B cell (primary cell): ENCODE data around the gene PTPRF. TPM values are rescaled to one million over a fixed set of nuclear protein-coding genes. Genes with fewer than 3 reads are reported as not detected.

ENCODE experiments used
- ATAC-seq: fragments of 200-7000 bp; cut with Tn5 transposase; one replicate; pipeline ENCODE4 v1.10.0; 2021; ENCODE audit warnings: low read depth, mild to moderate bottlenecking, moderate number of reproducible peaks, moderate library complexity
- CTCF ChIA-PET: fragments of 350-600 bp; sonication (Branson Sonifier 250); formaldehyde crosslinking; loops from one replicate; lab custom pipeline; 2021; ENCODE audit warnings: antibody characterized with exemption, inconsistent platforms; lab: Charles Lee
- POLR2A ChIA-PET: fragments of 350-600 bp; sonication (Branson Sonifier 250); formaldehyde crosslinking; loops from one replicate; lab custom pipeline; 2021; ENCODE audit warnings: antibody characterized with exemption; lab: Charles Lee
- DNase-seq: peaks from one replicate; pipeline ENCODE4 v3.0.0; 2013
- H2AFZ ChIP-seq: 2 replicates; pipeline ENCODE4 v1.6.1; 2012; ENCODE audit warnings: mild to moderate bottlenecking, low read depth, low read length; ENCODE audit not compliant: insufficient read depth, poor library complexity, severe bottlenecking
- H3K27ac ChIP-seq, 2 donors: 1 replicate in 1 of 2; 2 replicates in 1 of 2; pipeline ENCODE4 v1.5.1; 2012 to 2013; ENCODE audit warnings: low read length in 2 of 2, mild to moderate bottlenecking in 2 of 2, moderate library complexity in 1 of 2
- H3K27me3 ChIP-seq, 4 experiments: fragments of 200-600 bp in 1 of 4; sonication (generic) in 1 of 4; replicated peaks in 1 of 4; 1 replicate in 2 of 4; 2 replicates in 2 of 4; pipeline versions ENCODE4 v1.6.1 to v1.7.0; 2013 to 2016; ENCODE audit warnings: low read length in 3 of 4, mild to moderate bottlenecking in 2 of 4, mixed read lengths in 1 of 4, moderate library complexity in 1 of 4; ENCODE audit not compliant: insufficient read depth in 4 of 4, control insufficient read depth in 3 of 4; ENCODE audit errors: control extremely low read depth in 1 of 4
- H3K36me3 ChIP-seq, 2 experiments: replicated peaks in 1 of 2; 1 replicate in 1 of 2; 2 replicates in 1 of 2; pipeline versions ENCODE4 v1.6.1 to v1.7.1; 2013; ENCODE audit warnings: low read length in 1 of 2; ENCODE audit not compliant: insufficient read depth in 2 of 2, control insufficient read depth in 1 of 2; ENCODE audit errors: control extremely low read depth in 1 of 2, extremely low read depth in 1 of 2
- H3K4me1 ChIP-seq, 2 donors: fragments of 200-600 bp in 1 of 2; sonication (generic) in 1 of 2; 1 replicate in 1 of 2; 2 replicates in 1 of 2; pipeline versions ENCODE4 v1.5.1 to v1.6.1; 2013 to 2017; ENCODE audit warnings: low read length in 2 of 2; ENCODE audit not compliant: control insufficient read depth in 2 of 2, insufficient read depth in 2 of 2
- H3K4me2 ChIP-seq: replicated peaks from 2 replicates; pipeline ENCODE3; 2012; ENCODE audit warnings: mild to moderate bottlenecking, low read depth, low read length; ENCODE audit not compliant: poor library complexity, severe bottlenecking
- H3K4me3 ChIP-seq, 5 experiments: fragments of 200-600 bp in 1 of 5; sonication (generic) in 1 of 5; 1 replicate in 3 of 5; 2 replicates in 2 of 5; pipeline versions ENCODE4 v1.5.1 to v1.7.0; 2011 to 2016; ENCODE audit warnings: low read length in 4 of 5, mild to moderate bottlenecking in 4 of 5, low read depth in 2 of 5, control low read depth in 1 of 5, moderate library complexity in 1 of 5; ENCODE audit not compliant: insufficient read depth in 1 of 5; ENCODE audit errors: control extremely low read depth in 1 of 5, extremely low read depth in 1 of 5
- H3K79me2 ChIP-seq: fragments of 200-600 bp; sonication (generic); one replicate; pipeline ENCODE4 v1.6.0; 2016; ENCODE audit warnings: low read length; ENCODE audit not compliant: control insufficient read depth, insufficient read depth
- H3K9ac ChIP-seq: fragments of 200-600 bp; sonication (generic); 2 replicates; pipeline ENCODE4 v1.6.1; 2017; ENCODE audit warnings: mild to moderate bottlenecking, low read length, moderate library complexity
- H3K9me3 ChIP-seq, 3 donors: one replicate each; pipeline versions ENCODE4 v1.6.1 to v1.7.1; 2013; ENCODE audit warnings: low read length in 2 of 3; ENCODE audit not compliant: control insufficient read depth in 2 of 3, insufficient read depth in 1 of 3; ENCODE audit errors: control extremely low read depth in 1 of 3
- H4K20me1 ChIP-seq: 2 replicates; pipeline ENCODE4 v1.6.0; 2012; ENCODE audit warnings: mild to moderate bottlenecking, low read length; ENCODE audit not compliant: insufficient read depth, control insufficient read depth, poor library complexity, severe bottlenecking
- H3K27ac Mint-ChIP-seq: one replicate; pipeline ENCODE4 v1.8.0; 2021; ENCODE audit warnings: mixed read lengths
- H3K27me3 Mint-ChIP-seq: one replicate; pipeline ENCODE4 v1.8.0; 2021; ENCODE audit warnings: mixed read lengths
- H3K4me1 Mint-ChIP-seq: one replicate; pipeline ENCODE4 v1.8.0; 2021; ENCODE audit warnings: mixed read lengths
- H3K4me3 Mint-ChIP-seq: one replicate; pipeline ENCODE4 v1.8.0; 2021; ENCODE audit warnings: mixed read lengths
- H3K9me3 Mint-ChIP-seq: one replicate; pipeline ENCODE4 v1.8.0; 2022; ENCODE audit warnings: mixed read lengths; ENCODE audit not compliant: insufficient read depth
- CTCF ChIP-seq: fragments of 200-600 bp; IDR thresholded peaks from one replicate; pipeline ENCODE4 v1.8.0; 2022; ENCODE audit warnings: antibody characterized with exemption, mild to moderate bottlenecking
- EZH2 ChIP-seq: IDR thresholded peaks from 2 replicates; pipeline ENCODE4 v1.6.1; 2012; ENCODE audit warnings: borderline replicate concordance, low read depth, mild to moderate bottlenecking, moderate library complexity, low read length; ENCODE audit not compliant: insufficient read depth, poor library complexity, severe bottlenecking
- WGBS: methylation state at CpG from one replicate; pipeline ENCODE4 v1.1.5; 2013; ENCODE audit warnings: missing lambda C conversion rate; ENCODE audit not compliant: insufficient coverage; 5-methylcytosine and 5-hydroxymethylcytosine counted together
- intact Hi-C: fragments of 100-400 bp; cut with micrococcal nuclease; formaldehyde crosslinking; loops from one replicate; pipeline ENCODE4 v1.10.0; 2022
- polyA plus RNA-seq: library from polyadenylated mRNA; depleted of rRNA; stranded (reverse); fragments of >200 nt; gene quantifications from 2 replicates; pipeline ENCODE4 v1.2.3, GENCODE V29; 2012
- total RNA-seq, 2 donors: library from RNA; stranded (reverse); fragments of 120-200 nt in 1 of 2; gene quantifications; 1 replicate in 1 of 2; 2 replicates in 1 of 2; pipeline versions ENCODE4 v1.2.3 to v1.2.4, GENCODE V29; 2013 to 2022

The PTPRF gene
- total and polyA plus RNA-seq, 2 donors (not counting 1 experiment from before 2014, with no cell fraction given) = 0.07 to 0.13 TPM

- CTCF ChIA-PET = no interaction called here
- H3K9me3 ChIP-seq = no peaks in the 10 kb centered on the region
- 0% methylated on average over 2 of the region's 5 CpGs for WGBS
- peaks cover 22 to 23% of the 10 kb centered on the region in 2 donors for H3K4me1 ChIP-seq
- Mint-ChIP-seq H3K27ac (peak overlapping the region; percentile 59), H3K9me3 (no peaks in the 10 kb centered on the region), H3K4me1 (peaks cover 43% of the 10 kb centered on the region), H3K4me3 (no peak overlapping the region), H3K27me3 (no peaks in the 10 kb centered on the region)
- H3K27ac ChIP-seq = peak overlapping the region in 1 of 2 donors; percentile 3
- TF ChIP-seq CTCF (no peak), EZH2 (no peak)
- DNase-seq (no peak), ATAC-seq (no peak)
- no peak overlapping the region for H3K4me2 ChIP-seq
- peaks cover 13 to 32% of the 10 kb centered on the region in 2 experiments for H3K36me3 ChIP-seq
- H4K20me1 ChIP-seq = peaks cover 17% of the 10 kb centered on the region
- H3K9ac ChIP-seq = no peak overlapping the region
- POLR2A ChIA-PET = no interaction called here
- no peaks in the 10 kb centered on the region for H3K27me3 ChIP-seq
- H2AFZ ChIP-seq = no peak overlapping the region
- intact Hi-C loops = loop anchor here (5.0 to 10.0 kb wide), 2 partner anchors 287 to 1199 kb away; partner anchors contain the start of genes ELOVL1, PPCS and ZMYND12
- no peak overlapping the region for H3K4me3 ChIP-seq
- peaks cover 60% of the 10 kb centered on the region for H3K79me2 ChIP-seq
Observed at GRCh38 chr1:43653893-43654292, 123.2 kb downstream of the PTPRF start.

- H3K27me3 ChIP-seq = no peaks in the 10 kb centered on the region
- DNase-seq (no peak), ATAC-seq (no peak)
- intact Hi-C loops = loop anchor here (10.0 kb wide), 1 partner anchor 1201 kb away; the partner anchor contains the start of genes PPCS and ZMYND12
- Mint-ChIP-seq H3K27ac (no peak overlapping the region), H3K4me3 (no peak overlapping the region), H3K4me1 (peaks cover 33% of the 10 kb centered on the region), H3K9me3 (no peaks in the 10 kb centered on the region), H3K27me3 (no peaks in the 10 kb centered on the region)
- H4K20me1 ChIP-seq = peaks cover 28% of the 10 kb centered on the region
- POLR2A ChIA-PET = no interaction called here
- no peak overlapping the region for H3K27ac ChIP-seq
- no peak for TF ChIP-seq CTCF
- no peak for TF ChIP-seq EZH2
- H3K4me3 ChIP-seq = no peak overlapping the region
- CTCF ChIA-PET = interaction anchor here (0.6 kb wide), 1 partner anchor 1355 kb away, joined by 3 read pairs; the partner anchor contains the start of gene HECTD3
- no peak overlapping the region for H2AFZ ChIP-seq
- H3K4me2 ChIP-seq = no peak overlapping the region
- WGBS = no CpG with 5 or more reads among the region's 1 CpG
- no peaks in the 10 kb centered on the region for H3K9me3 ChIP-seq
- H3K4me1 ChIP-seq = peaks cover 17 to 20% of the 10 kb centered on the region in 2 donors
- H3K79me2 ChIP-seq = peaks cover 69% of the 10 kb centered on the region
- H3K36me3 ChIP-seq = peaks cover 18 to 51% of the 10 kb centered on the region in 2 experiments
- H3K9ac ChIP-seq = no peak overlapping the region
Observed at GRCh38 chr1:43655953-43656352, 125.3 kb downstream of the PTPRF start.
